Activated B cell treated with CpG ODN at 0.5 μM for 24 hours (primary cell): ENCODE results near the gene METTL18. TPM values are rescaled to one million over a fixed set of nuclear protein-coding genes. Genes with fewer than 3 reads are reported as not detected.

ENCODE experiments used
- ATAC-seq: fragments of 200-7000 bp; cut with Tn5 transposase; one replicate; pipeline ENCODE4 v1.10.0; 2021; ENCODE audit warnings: low read depth, mild to moderate bottlenecking, moderate library complexity
- CTCF ChIA-PET: fragments of 350-600 bp; sonication (Branson Sonifier 250); formaldehyde crosslinking; loops from one replicate; lab custom pipeline; 2021; ENCODE audit warnings: antibody characterized with exemption; lab: Charles Lee
- POLR2A ChIA-PET: fragments of 350-600 bp; sonication (Branson Sonifier 250); formaldehyde crosslinking; loops from one replicate; lab custom pipeline; 2021; ENCODE audit warnings: antibody characterized with exemption; lab: Charles Lee
- DNase-seq: peaks from one replicate; pipeline ENCODE4 v3.0.0; 2022
- H3K27ac Mint-ChIP-seq: one replicate; pipeline ENCODE4 v1.8.0; 2020; ENCODE audit warnings: mixed read lengths
- H3K27me3 Mint-ChIP-seq: one replicate; pipeline ENCODE4 v1.8.0; 2021; ENCODE audit warnings: mixed read lengths
- H3K36me3 Mint-ChIP-seq: one replicate; pipeline ENCODE4 v1.8.0; 2021; ENCODE audit warnings: low read depth, mixed read lengths
- H3K4me1 Mint-ChIP-seq: one replicate; pipeline ENCODE4 v1.8.0; 2021; ENCODE audit warnings: mixed read lengths
- H3K4me3 Mint-ChIP-seq: one replicate; pipeline ENCODE4 v1.8.0; 2020; ENCODE audit warnings: mild to moderate bottlenecking, mixed read lengths
- H3K9me3 Mint-ChIP-seq: one replicate; pipeline ENCODE4 v1.8.0; 2020; ENCODE audit warnings: mixed read lengths
- CTCF ChIP-seq: fragments of 200-600 bp; IDR thresholded peaks from one replicate; pipeline ENCODE4 v1.8.0; 2022; ENCODE audit warnings: antibody characterized with exemption, mild to moderate bottlenecking
- intact Hi-C: fragments of 100-400 bp; cut with micrococcal nuclease; formaldehyde crosslinking; loops from one replicate; pipeline ENCODE4 v1.15.1; 2024
- total RNA-seq: library from RNA; stranded (reverse); gene quantifications from 2 replicates; pipeline ENCODE4 v1.2.3, GENCODE V29; 2022

METTL18 gene
- total RNA-seq, 1 donor from 2014 or later: 12.0 TPM

GRCh38 chr1:169746550-169746949 lies 48.2 kb downstream of the METTL18 start:
- ChIA-PET CTCF (no interaction called here), POLR2A (no interaction called here)
- no peak for TF ChIP-seq CTCF
- H3K9me3 Mint-ChIP-seq: no peaks in the 10 kb centered on the region
- no peaks in the 10 kb centered on the region for H3K4me1 Mint-ChIP-seq
- no peaks in the 10 kb centered on the region for H3K36me3 Mint-ChIP-seq
- ATAC-seq (no peak), DNase-seq (no peak)
- intact Hi-C loops: no loop called here
- no peak overlapping the region for H3K4me3 Mint-ChIP-seq
- no peak overlapping the region for H3K27ac Mint-ChIP-seq
- H3K27me3 Mint-ChIP-seq: peaks cover 8% of the 10 kb centered on the region

GRCh38 chr1:169745015-169745861 lies 49.5 kb downstream of the METTL18 start:
- TF ChIP-seq CTCF: no peak
- Mint-ChIP-seq H3K9me3 (no peaks in the 10 kb centered on the region), H3K4me1 (no peaks in the 10 kb centered on the region), H3K27ac (no peak overlapping the region), H3K4me3 (no peak overlapping the region), H3K27me3 (peaks cover 8% of the 10 kb centered on the region), H3K36me3 (no peaks in the 10 kb centered on the region)
- intact Hi-C loops: no loop called here
- ATAC-seq (no peak), DNase-seq (no peak)
- POLR2A ChIA-PET: no interaction called here
- CTCF ChIA-PET: no interaction called here

Other genes with a start within 250 kb of the METTL18 start
- 0.66 and 0.67 TPM in 2 replicates for gene F5, start 208.4 kb downstream of the METTL18 start, total RNA-seq
- gene SELP, start 164.8 kb downstream of the METTL18 start, total RNA-seq: 0.27 and 0.60 TPM in 2 replicates
- 151 and 156 TPM in 2 replicates for gene SELL, start 83.3 kb downstream of the METTL18 start, total RNA-seq
- gene SELE, start 60.8 kb downstream of the METTL18 start, total RNA-seq: not detected in 2 replicates
- gene SCYL3, start 99.0 kb upstream of the METTL18 start, total RNA-seq: 14.5 and 16.2 TPM in 2 replicates